22Rv1 (cell line): ENCODE results near the gene MKRN2.

Source experiments
- H3K27ac ChIP-seq: fragments of 450-650 bp; 2 replicates; pipeline ENCODE4 v1.5.1; 2017
- ZFX ChIP-seq: fragments of 450-650 bp; IDR thresholded peaks from 2 replicates; pipeline ENCODE4 v1.6.1; 2017; ENCODE audit warnings: antibody characterized with exemption, borderline replicate concordance
- TF ChIP-seq, protein P1 (sequence below): fragments of 450-650 bp; IDR thresholded peaks from 2 replicates; pipeline ENCODE4 v1.5.1; 2017; ENCODE audit warnings: mild to moderate bottlenecking

MKRN2 gene

DNA sequence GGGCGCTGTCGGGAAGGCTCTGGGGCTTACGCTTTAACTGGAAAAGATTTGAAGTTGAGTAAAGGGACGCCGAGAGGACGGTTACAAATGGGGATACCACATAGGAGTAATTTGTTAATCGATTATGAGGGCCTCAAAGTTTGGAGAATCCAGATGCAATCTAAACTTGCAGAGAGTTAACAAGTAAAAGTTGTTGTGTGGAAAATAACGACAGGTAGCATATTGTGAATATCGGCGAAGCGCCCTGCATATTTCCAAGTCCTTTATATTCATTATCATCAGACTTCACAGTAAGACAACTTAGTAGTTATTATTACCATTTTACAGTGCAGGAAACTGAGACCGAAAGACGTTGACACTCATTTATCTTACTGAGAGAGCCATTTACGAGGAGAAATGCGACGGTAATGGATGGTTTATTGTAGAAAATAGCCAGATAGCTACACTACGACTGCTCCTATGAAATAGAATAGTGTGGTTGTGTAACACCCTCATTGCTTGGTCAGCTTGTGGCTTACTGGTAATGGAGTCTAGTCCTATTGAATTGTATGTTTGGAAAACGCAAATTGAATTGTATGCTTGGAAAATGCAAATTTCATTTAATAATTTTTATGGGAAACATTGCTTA is 700 bp downstream of the MKRN2 start:
- no peak for TF ChIP-seq ZFX
- TF ChIP-seq, protein P1, sequence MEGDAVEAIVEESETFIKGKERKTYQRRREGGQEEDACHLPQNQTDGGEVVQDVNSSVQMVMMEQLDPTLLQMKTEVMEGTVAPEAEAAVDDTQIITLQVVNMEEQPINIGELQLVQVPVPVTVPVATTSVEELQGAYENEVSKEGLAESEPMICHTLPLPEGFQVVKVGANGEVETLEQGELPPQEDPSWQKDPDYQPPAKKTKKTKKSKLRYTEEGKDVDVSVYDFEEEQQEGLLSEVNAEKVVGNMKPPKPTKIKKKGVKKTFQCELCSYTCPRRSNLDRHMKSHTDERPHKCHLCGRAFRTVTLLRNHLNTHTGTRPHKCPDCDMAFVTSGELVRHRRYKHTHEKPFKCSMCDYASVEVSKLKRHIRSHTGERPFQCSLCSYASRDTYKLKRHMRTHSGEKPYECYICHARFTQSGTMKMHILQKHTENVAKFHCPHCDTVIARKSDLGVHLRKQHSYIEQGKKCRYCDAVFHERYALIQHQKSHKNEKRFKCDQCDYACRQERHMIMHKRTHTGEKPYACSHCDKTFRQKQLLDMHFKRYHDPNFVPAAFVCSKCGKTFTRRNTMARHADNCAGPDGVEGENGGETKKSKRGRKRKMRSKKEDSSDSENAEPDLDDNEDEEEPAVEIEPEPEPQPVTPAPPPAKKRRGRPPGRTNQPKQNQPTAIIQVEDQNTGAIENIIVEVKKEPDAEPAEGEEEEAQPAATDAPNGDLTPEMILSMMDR, result no peak

DNA sequence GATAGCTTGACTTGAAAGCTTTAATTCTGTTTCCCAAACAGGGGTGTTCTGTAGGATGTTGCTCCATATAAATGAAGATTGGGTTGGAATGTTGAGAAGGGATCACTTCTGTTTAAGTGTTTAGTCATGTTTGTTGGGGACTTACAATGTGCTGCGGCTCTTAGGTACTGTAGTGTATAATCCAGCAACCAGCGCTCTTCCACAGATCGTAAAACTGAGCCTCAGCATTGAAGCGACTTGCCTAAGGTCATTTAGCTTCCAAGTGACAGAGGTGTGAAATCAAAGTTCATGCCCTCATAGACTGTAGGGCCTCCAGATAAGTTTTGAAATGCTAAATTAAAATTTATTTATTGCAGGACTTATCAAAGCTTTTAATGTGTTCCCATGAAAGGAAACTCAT is 1.8 kb downstream of the MKRN2 start:
- no peak for TF ChIP-seq ZFX
- TF ChIP-seq, protein P1, result no peak
- H3K27ac ChIP-seq, result no peak overlapping the region

More for the DNA sequence above, 700 bp downstream of the MKRN2 start:
- H3K27ac ChIP-seq, result peak overlapping the region; percentile 93

DNA sequence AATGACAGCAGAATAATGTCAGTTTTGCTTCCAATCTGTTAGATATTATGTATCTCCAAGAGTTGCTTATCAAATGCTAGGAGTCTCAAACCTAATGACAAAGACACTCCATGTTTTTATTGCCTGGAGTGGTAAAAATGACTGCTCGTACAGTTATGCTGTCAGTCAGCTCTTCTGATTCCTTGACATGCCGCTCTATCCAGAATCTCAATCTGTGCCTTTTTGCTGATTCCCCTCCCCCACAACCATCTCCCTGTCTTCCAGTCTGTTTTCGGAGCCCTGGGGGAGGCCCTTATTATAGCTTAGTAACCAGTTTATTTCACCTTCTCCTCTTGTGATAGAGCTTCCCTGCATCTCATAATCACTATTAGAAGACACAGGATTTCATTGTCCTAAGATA is 2.6 kb downstream of the MKRN2 start:
- H3K27ac ChIP-seq, result no peak overlapping the region
- no peak for TF ChIP-seq ZFX
- TF ChIP-seq, protein P1, result no peak

DNA sequence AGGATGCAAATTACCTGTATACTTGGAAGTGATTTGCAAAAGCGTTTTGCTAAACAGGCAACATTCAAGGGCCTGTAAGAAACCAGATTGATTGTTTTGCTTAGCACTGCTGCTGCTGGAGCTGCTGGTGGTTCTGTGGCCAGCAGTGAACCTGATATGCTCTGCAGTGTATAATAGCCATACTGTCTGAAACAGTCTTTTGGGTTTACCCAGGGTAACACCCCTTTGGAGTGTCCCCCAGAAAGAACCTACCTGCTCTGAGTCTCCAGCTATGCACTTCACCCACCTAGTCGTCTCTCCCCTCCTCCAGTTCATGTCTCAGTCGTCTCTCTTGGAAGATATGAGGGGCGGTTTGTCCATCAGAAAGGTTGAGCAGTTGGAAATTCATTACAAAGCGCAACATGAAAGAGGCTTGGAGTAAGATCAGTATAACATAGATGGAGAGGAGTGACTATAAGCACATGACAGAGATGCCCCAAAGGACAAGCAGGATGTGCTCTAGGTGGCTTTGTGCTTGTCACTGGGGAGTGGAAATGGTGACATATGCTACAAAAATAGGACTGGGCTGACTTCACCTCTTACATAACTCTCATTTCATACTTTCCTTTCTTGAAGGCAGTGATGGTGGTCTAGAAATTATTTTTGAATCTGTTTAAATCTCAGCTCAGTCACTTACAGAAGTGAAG is 3.8 kb downstream of the MKRN2 start:
- TF ChIP-seq, protein P1, result no peak
- no peak for TF ChIP-seq ZFX
- H3K27ac ChIP-seq, result no peak overlapping the region

DNA sequence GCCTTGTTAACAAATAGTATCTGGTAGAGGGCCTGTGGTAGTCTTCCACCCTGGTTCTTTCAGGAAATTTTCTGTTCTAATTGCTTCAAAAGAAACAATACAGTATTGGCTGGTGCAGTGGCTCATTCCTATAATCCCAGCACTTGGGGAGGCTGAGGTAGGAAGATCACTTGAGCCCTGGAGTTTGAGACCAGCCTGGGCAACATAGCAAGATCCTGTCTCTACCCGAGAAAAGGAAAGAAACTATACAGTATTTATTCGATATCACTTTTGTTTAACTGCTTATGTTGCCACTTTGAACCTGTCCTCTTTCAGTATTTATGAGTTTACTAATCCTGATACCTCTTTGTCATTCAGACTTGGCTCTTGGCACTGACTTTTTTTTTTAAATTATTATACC is 4.5 kb downstream of the MKRN2 start:
- TF ChIP-seq, protein P1, result no peak
- TF ChIP-seq ZFX, result no peak
- no peak overlapping the region for H3K27ac ChIP-seq

DNA sequence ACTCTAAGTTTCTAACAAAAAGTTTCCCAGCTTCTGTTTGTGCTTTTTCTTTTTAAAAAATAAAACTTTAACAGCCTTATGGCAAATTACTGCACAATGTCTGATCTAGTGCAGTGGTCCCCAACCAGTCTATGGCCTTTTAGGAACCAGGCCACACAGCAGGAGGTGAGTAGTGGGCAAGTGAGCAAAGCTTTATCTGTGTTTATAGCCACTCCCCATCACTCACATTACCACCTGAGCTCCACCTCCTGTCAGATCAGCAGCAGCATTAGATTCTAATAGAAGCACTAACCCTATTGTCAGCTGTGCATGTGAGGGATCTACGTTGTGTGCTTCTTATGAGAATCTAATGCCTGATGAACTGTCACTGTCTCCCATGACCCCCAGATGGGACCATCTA is 5.6 kb downstream of the MKRN2 start:
- H3K27ac ChIP-seq, result no peak overlapping the region
- TF ChIP-seq, protein P1, result no peak
- TF ChIP-seq ZFX, result no peak

DNA sequence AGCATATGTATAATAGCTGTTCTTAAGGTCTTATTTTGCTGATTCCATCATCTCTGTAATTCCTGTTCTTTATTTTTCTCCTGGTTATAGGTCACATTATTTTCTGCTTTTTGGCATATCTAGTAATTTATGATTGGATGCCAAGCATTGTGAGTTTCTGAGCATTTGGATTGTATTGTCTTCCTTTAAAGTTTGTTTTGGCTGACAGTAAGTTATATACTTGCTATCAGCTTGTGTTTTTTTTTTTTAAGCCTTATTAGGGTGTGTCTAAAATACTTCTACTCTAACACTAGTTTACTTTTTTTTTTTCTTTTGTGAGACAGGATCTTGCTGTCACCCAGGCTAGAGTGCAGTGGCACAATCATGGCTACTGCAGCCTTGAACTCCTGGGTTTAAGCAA is 10.1 kb downstream of the MKRN2 start:
- TF ChIP-seq ZFX, result no peak
- TF ChIP-seq, protein P1, result no peak
- H3K27ac ChIP-seq, result no peak overlapping the region
